BLaER1 treated with 17β-estradiol and CSF1 and Interleukin-3, amounts not matched to agents 10 nM and 100 nM (cell line): ENCODE results near the gene GORASP2.

ENCODE experiments used
- H3K27ac ChIP-seq, 11 experiments: shearing (Covaris generic); formaldehyde crosslinking; 2 replicates each; pipeline ENCODE4 v1.8.1; 2022
- H3K27me3 ChIP-seq, 11 experiments: shearing (Covaris generic); formaldehyde crosslinking; 2 replicates each; pipeline ENCODE4 v1.8.1; 2022
- H3K36me3 ChIP-seq, 11 experiments: shearing (Covaris generic); formaldehyde crosslinking; 2 replicates each; pipeline ENCODE4 v1.8.1; 2022
- H3K4me1 ChIP-seq, 10 experiments: shearing (Covaris generic); formaldehyde crosslinking; 2 replicates each; pipeline ENCODE4 v1.8.1; 2022
- H3K4me2 ChIP-seq, 11 experiments: shearing (Covaris generic); formaldehyde crosslinking; 2 replicates each; pipeline ENCODE4 v1.8.1; 2022
- H3K4me3 ChIP-seq, 10 experiments: shearing (Covaris generic); formaldehyde crosslinking; 2 replicates each; pipeline ENCODE4 v1.8.1; 2022
- H3K9ac ChIP-seq, 11 experiments: shearing (Covaris generic); formaldehyde crosslinking; 2 replicates each; pipeline ENCODE4 v1.8.1; 2022
- H3K9me3 ChIP-seq, 11 experiments: shearing (Covaris generic); formaldehyde crosslinking; replicated peaks in 1 of 11; 2 replicates each; pipeline ENCODE4 v1.8.1; 2022
- H4K20me1 ChIP-seq, 11 experiments: shearing (Covaris generic); formaldehyde crosslinking; 2 replicates each; pipeline ENCODE4 v1.8.1; 2022
- Cebpa-rat ChIP-seq, 11 experiments: shearing (Covaris generic); IDR thresholded peaks; 2 replicates each; pipeline ENCODE4 v1.8.1; 2022

GORASP2 gene

DNA sequence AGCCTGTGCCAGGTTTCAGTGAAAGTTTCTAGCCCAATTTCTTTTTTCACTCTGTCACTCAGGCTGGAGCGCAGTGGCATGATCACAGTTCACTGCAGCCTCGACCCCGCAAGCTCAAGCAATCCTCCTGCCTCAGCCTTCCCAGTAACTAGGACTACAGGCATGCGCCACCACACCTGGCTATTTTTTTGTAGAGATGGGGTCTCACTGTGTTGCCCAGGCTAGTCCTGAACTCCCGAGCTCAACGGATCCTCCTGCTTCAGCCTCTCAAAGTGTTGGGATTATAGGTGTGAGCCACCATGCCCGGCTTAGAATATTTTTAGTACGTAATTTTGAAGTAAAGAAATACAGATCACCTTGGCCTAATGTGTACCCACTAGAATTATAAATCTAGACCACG, 87.1 kb downstream of the GORASP2 start:
- Histone ChIP-seq H3K4me3 (no peak overlapping the region), H3K9me3 (no peaks in the 10 kb centered on the region), H3K4me2 (no peak overlapping the region), H3K27me3 (no peaks in the 10 kb centered on the region), H3K27ac (no peak overlapping the region), H4K20me1 (peaks cover 0 to 10% (median 0%) of the 10 kb centered on the region in 11 experiments; a peak in 2 of 22 replicates), H3K36me3 (peaks cover 64 to 88% (median 69%) of the 10 kb centered on the region in 11 experiments), H3K9ac (no peak overlapping the region), H3K4me1 (no peaks in the 10 kb centered on the region)
- no peak for TF ChIP-seq Cebpa-rat (IDR thresholded peaks at IDR 0.05)
